ENCODE results near the gene HS3ST3A1.

The HS3ST3A1 gene

GRCh38 chr17:13485327-13485726 is 116.4 kb downstream of the HS3ST3A1 start:
- no peak for DNase-seq

GRCh38 chr17:13484020-13484419 is 117.7 kb downstream of the HS3ST3A1 start:
- DNase-seq = no peak

- no peak for DNase-seq
Measured at GRCh38 chr17:13480877-13481276, 120.9 kb downstream of the HS3ST3A1 start.

GRCh38 chr17:13478326-13478830 is 123.4 kb downstream of the HS3ST3A1 start:
- no peak for DNase-seq

- no peak for DNase-seq
Measured at GRCh38 chr17:13477180-13477611, 124.5 kb downstream of the HS3ST3A1 start.

GRCh38 chr17:13476720-13477119 is 125.0 kb downstream of the HS3ST3A1 start:
- DNase-seq = no peak

GRCh38 chr17:13475574-13476223 is 126.0 kb downstream of the HS3ST3A1 start:
- DNase-seq = no peak

GRCh38 chr17:13474073-13474800 is 127.5 kb downstream of the HS3ST3A1 start:
- no peak for DNase-seq

- DNase-seq = no peak
Measured at GRCh38 chr17:13465678-13466077, 136.1 kb downstream of the HS3ST3A1 start.

- DNase-seq = no peak
Measured at GRCh38 chr17:13462673-13463124, 139.0 kb downstream of the HS3ST3A1 start.

- no peak for DNase-seq
Measured at GRCh38 chr17:13462146-13462545, 139.6 kb downstream of the HS3ST3A1 start.

GRCh38 chr17:13460261-13461000 is 141.3 kb downstream of the HS3ST3A1 start:
- no peak for DNase-seq

- no peak for DNase-seq
Measured at GRCh38 chr17:13457783-13458182, 143.9 kb downstream of the HS3ST3A1 start.
